ENCODE data around the gene IGIP. TPM values are rescaled to one million over a fixed set of nuclear protein-coding genes. Genes with fewer than 3 reads are reported as not detected.

IGIP gene
- polyA plus RNA-seq, 1 of the 3 experiments (the other 2 are of a cell fraction), result 0.72 TPM

DNA sequence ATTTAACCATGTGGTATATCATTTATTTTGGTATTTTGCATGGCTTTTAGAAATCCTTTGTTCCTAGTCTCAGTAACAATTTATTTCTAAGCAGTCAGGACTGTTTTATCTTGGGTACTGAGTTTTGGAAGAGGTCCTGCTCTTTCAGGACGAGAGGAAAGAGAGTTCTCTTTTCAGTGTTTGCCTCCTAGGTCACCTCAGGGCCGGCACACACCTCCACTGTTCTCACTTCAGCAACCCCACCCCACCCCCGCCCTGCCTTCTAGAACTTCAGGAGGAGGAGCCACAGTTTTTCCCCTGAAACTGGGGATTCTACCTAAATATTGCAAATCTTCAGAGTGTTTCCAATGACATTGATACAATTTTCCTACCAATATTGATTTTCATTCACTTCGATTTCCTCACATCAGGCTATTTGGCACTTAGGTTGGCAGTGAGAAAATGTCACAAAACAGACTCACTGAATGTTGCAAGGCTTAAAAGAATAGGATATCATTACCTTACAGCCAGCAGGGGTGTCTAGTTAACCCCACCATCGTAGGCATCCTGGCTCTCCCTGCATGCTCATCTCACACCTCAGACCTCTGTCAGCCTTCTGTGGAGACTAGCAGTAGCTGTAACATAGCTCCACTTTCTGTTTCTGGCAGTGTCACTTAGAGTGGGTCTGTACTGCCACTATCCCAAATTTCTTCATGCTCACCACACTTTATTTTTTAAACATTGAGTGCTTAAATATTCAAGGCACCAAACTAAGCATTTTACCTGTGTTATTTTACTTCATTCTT lies 5.4 kb downstream of the IGIP start:
- Histone ChIP-seq H3K4me2 (peak overlapping the region; percentile 56), H3K79me2 (ENCODE audit: insufficient read depth) (peaks cover 24% of the 10 kb centered on the region), H2AFZ (ENCODE audit: low read depth) (peak overlapping the region; percentile 68), H3F3A (replicated peaks; ENCODE audit: insufficient read depth) (peaks cover 8% of the 10 kb centered on the region), H3K9ac (peak overlapping the region; percentile 15; the same call in 1 of the 2 replicates), H3K27ac (ENCODE audit: low read depth in 2 of 2, low read length in 1 of 2) (peak overlapping the region; percentile 34 to 70; a peak in 3 of 4 replicates), H3K4me1 (ENCODE audit: control insufficient read depth in 1 of 2, insufficient read depth in 2 of 2, low read depth in 1 of 2, low read length in 1 of 2) (peaks cover 0 to 15% of the 10 kb centered on the region in 2 experiments; a peak in 2 of 4 replicates), H3K36me3 (replicated peaks in 1 of 2; ENCODE audit: control insufficient read depth in 1 of 2, insufficient read depth in 2 of 2, low read length in 1 of 2) (no peaks in the 10 kb centered on the region), H3K27me3 (ENCODE audit: insufficient read depth) (no peaks in the 10 kb centered on the region), H3K9me3 (no peaks in the 10 kb centered on the region), H3K9me2 (no peaks in the 10 kb centered on the region), H4K20me1 (ENCODE audit: insufficient read depth) (no peaks in the 10 kb centered on the region), H3K4me3 (ENCODE audit: low read depth in 2 of 2, low read length in 1 of 2) (no peak overlapping the region)
- TF ChIP-seq RXRA (IDR thresholded peaks at IDR 0.05; ENCODE audit: borderline replicate concordance, low read depth) (no peak), JUND (IDR thresholded peaks at IDR 0.05) (no peak), RAD21 (IDR thresholded peaks at IDR 0.05; ENCODE audit: low read length) (no peak), NFIC (IDR thresholded peaks at IDR 0.05; ENCODE audit: borderline replicate concordance) (no peak), SMC3 (IDR thresholded peaks at IDR 0.05; ENCODE audit: low read depth, low read length) (no peak), NRF1 (IDR thresholded peaks at IDR 0.05; ENCODE audit: low read depth, low read length) (no peak), REST (IDR thresholded peaks at IDR 0.05; ENCODE audit: low read depth, low read length) (no peak), FOXJ3 (CRISPR knock-in tag; IDR thresholded peaks at IDR 0.05) (no peak), YY1 (IDR thresholded peaks at IDR 0.05; ENCODE audit: low read depth) (no peak), MXI1 (IDR thresholded peaks at IDR 0.05; ENCODE audit: low read depth, low read length) (no peak), SIN3A (IDR thresholded peaks at IDR 0.05; ENCODE audit: borderline replicate concordance, low read depth, low read length) (no peak), PBX3 (IDR thresholded peaks at IDR 0.05) (no peak), USF2 (IDR thresholded peaks at IDR 0.05; ENCODE audit: borderline replicate concordance, low read depth, low read length) (no peak)
- TF ChIP-seq, protein P1, sequence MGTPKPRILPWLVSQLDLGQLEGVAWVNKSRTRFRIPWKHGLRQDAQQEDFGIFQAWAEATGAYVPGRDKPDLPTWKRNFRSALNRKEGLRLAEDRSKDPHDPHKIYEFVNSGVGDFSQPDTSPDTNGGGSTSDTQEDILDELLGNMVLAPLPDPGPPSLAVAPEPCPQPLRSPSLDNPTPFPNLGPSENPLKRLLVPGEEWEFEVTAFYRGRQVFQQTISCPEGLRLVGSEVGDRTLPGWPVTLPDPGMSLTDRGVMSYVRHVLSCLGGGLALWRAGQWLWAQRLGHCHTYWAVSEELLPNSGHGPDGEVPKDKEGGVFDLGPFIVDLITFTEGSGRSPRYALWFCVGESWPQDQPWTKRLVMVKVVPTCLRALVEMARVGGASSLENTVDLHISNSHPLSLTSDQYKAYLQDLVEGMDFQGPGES (IDR thresholded peaks at IDR 0.05; ENCODE audit: low read depth, low read length), result no peak
- TF ChIP-seq, protein P2, sequence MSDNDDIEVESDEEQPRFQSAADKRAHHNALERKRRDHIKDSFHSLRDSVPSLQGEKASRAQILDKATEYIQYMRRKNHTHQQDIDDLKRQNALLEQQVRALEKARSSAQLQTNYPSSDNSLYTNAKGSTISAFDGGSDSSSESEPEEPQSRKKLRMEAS (IDR thresholded peaks at IDR 0.05; ENCODE audit: low read depth), result no peak
- TF ChIP-seq, protein P3, sequence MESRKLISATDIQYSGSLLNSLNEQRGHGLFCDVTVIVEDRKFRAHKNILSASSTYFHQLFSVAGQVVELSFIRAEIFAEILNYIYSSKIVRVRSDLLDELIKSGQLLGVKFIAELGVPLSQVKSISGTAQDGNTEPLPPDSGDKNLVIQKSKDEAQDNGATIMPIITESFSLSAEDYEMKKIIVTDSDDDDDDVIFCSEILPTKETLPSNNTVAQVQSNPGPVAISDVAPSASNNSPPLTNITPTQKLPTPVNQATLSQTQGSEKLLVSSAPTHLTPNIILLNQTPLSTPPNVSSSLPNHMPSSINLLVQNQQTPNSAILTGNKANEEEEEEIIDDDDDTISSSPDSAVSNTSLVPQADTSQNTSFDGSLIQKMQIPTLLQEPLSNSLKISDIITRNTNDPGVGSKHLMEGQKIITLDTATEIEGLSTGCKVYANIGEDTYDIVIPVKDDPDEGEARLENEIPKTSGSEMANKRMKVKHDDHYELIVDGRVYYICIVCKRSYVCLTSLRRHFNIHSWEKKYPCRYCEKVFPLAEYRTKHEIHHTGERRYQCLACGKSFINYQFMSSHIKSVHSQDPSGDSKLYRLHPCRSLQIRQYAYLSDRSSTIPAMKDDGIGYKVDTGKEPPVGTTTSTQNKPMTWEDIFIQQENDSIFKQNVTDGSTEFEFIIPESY (IDR thresholded peaks at IDR 0.05; ENCODE audit: borderline replicate concordance, low read depth), result no peak
- TF ChIP-seq, protein P4, sequence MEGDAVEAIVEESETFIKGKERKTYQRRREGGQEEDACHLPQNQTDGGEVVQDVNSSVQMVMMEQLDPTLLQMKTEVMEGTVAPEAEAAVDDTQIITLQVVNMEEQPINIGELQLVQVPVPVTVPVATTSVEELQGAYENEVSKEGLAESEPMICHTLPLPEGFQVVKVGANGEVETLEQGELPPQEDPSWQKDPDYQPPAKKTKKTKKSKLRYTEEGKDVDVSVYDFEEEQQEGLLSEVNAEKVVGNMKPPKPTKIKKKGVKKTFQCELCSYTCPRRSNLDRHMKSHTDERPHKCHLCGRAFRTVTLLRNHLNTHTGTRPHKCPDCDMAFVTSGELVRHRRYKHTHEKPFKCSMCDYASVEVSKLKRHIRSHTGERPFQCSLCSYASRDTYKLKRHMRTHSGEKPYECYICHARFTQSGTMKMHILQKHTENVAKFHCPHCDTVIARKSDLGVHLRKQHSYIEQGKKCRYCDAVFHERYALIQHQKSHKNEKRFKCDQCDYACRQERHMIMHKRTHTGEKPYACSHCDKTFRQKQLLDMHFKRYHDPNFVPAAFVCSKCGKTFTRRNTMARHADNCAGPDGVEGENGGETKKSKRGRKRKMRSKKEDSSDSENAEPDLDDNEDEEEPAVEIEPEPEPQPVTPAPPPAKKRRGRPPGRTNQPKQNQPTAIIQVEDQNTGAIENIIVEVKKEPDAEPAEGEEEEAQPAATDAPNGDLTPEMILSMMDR (IDR thresholded peaks at IDR 0.05), result no peak
- WGBS (ENCODE audit: low lambda C conversion rate), result 71% methylated on average over 5 of the region's 5 CpGs
- POLR2A ChIA-PET, result no interaction called here
- CTCF ChIA-PET, result interaction anchor here (1.3 to 5.7 kb wide), 2 partner anchors 14 kb away, joined by 4 to 63 read pairs; no protein-coding TSS in a partner anchor
- no peak for DNase-seq
